Trophoblast cell (in vitro differentiated cells and primary cell): ENCODE data around the gene PCDHA8.

Experiments used
- DNase-seq, 2 donors: peaks; one replicate each; pipeline ENCODE4 v3.0.0-alpha.2; 2016
- H2AFZ ChIP-seq: 2 replicates; pipeline ENCODE4 v1.6.1; 2013; ENCODE audit warnings: low read length, moderate library complexity, mild to moderate bottlenecking; ENCODE audit not compliant: insufficient read depth, poor library complexity
- H2AK5ac ChIP-seq: 2 replicates; pipeline ENCODE4 v1.6.1; 2013; ENCODE audit warnings: mild to moderate bottlenecking, low read length
- H2BK120ac ChIP-seq: 2 replicates; pipeline ENCODE4 v1.6.1; 2013; ENCODE audit warnings: low read length, mild to moderate bottlenecking, moderate library complexity; ENCODE audit not compliant: insufficient read depth, poor library complexity
- H2BK12ac ChIP-seq: 2 replicates; pipeline ENCODE4 v1.6.1; 2013; ENCODE audit warnings: mild to moderate bottlenecking, low read length, moderate library complexity
- H2BK5ac ChIP-seq: 2 replicates; pipeline ENCODE4 v1.6.1; 2013; ENCODE audit warnings: low read length, low read depth, moderate library complexity, mild to moderate bottlenecking; ENCODE audit not compliant: poor library complexity
- H3K14ac ChIP-seq: 2 replicates; pipeline ENCODE4 v1.6.1; 2013; ENCODE audit warnings: mild to moderate bottlenecking, low read length
- H3K18ac ChIP-seq: 2 replicates; pipeline ENCODE4 v1.6.1; 2013; ENCODE audit warnings: mild to moderate bottlenecking, low read length
- H3K23ac ChIP-seq: 2 replicates; pipeline ENCODE4 v1.6.1; 2013; ENCODE audit warnings: low read length
- H3K27ac ChIP-seq: 2 replicates; pipeline ENCODE4 v1.5.1; 2013; ENCODE audit warnings: low read depth, mild to moderate bottlenecking, inconsistent platforms, low read length, moderate library complexity
- H3K27me3 ChIP-seq: 2 replicates; pipeline ENCODE4 v1.6.1; 2013; ENCODE audit warnings: inconsistent platforms, mild to moderate bottlenecking, low read length, moderate library complexity; ENCODE audit not compliant: insufficient read depth
- H3K36me3 ChIP-seq, 2 experiments: 1 replicate in 1 of 2; 2 replicates in 1 of 2; pipeline ENCODE4 v1.6.1; 2013; ENCODE audit warnings: low read length in 2 of 2, mild to moderate bottlenecking in 2 of 2, moderate library complexity in 1 of 2; ENCODE audit not compliant: insufficient read depth in 2 of 2, control insufficient read depth in 1 of 2
- H3K4ac ChIP-seq: 2 replicates; pipeline ENCODE4 v1.6.1; 2013; ENCODE audit warnings: low read depth, mild to moderate bottlenecking, low read length, moderate library complexity
- H3K4me1 ChIP-seq, 2 experiments: 1 replicate in 1 of 2; 2 replicates in 1 of 2; pipeline ENCODE4 v1.6.1; 2013; ENCODE audit warnings: low read length in 2 of 2, mild to moderate bottlenecking in 2 of 2, moderate library complexity in 1 of 2; ENCODE audit not compliant: insufficient read depth in 2 of 2, control insufficient read depth in 1 of 2
- H3K4me2 ChIP-seq: 2 replicates; pipeline ENCODE4 v1.6.1; 2013; ENCODE audit warnings: inconsistent platforms, mild to moderate bottlenecking, low read length, moderate library complexity
- H3K4me3 ChIP-seq: 2 replicates; pipeline ENCODE4 v1.5.1; 2013; ENCODE audit warnings: mild to moderate bottlenecking, low read depth, low read length, inconsistent platforms
- H3K79me1 ChIP-seq: one replicate; pipeline ENCODE4 v1.6.1; 2013; ENCODE audit warnings: low read length
- H3K79me2 ChIP-seq: 2 replicates; pipeline ENCODE4 v1.6.1; 2013; ENCODE audit warnings: low read length, mild to moderate bottlenecking; ENCODE audit not compliant: control insufficient read depth, insufficient read depth, poor library complexity
- H3K9ac ChIP-seq: 2 replicates; pipeline ENCODE4 v1.6.1; 2013; ENCODE audit warnings: mild to moderate bottlenecking, low read length
- H3K9me3 ChIP-seq: 2 replicates; pipeline ENCODE4 v1.6.1; 2013; ENCODE audit warnings: low read depth, mild to moderate bottlenecking, control low read depth, inconsistent platforms, low read length; ENCODE audit not compliant: insufficient read depth
- H4K12ac ChIP-seq: 2 replicates; pipeline ENCODE4 v1.6.1; 2013; ENCODE audit warnings: low read depth, mild to moderate bottlenecking, low read length, moderate library complexity
- H4K8ac ChIP-seq: 2 replicates; pipeline ENCODE4 v1.6.1; 2013; ENCODE audit warnings: low read depth, mild to moderate bottlenecking, low read length, moderate library complexity
- H4K91ac ChIP-seq: one replicate; pipeline ENCODE4 v1.6.1; 2013; ENCODE audit warnings: low read depth, mild to moderate bottlenecking, low read length, moderate library complexity
- WGBS: extraction: QIAGEN DNeasy Blood & Tissue Kit; methylation state at CpG from one replicate; pipeline ENCODE4 v1.1.7; 2013; ENCODE audit warnings: missing lambda C conversion rate; ENCODE audit not compliant: insufficient read length, insufficient coverage; ENCODE audit errors: extremely low coverage; 5-methylcytosine and 5-hydroxymethylcytosine counted together

The PCDHA8 gene

DNA sequence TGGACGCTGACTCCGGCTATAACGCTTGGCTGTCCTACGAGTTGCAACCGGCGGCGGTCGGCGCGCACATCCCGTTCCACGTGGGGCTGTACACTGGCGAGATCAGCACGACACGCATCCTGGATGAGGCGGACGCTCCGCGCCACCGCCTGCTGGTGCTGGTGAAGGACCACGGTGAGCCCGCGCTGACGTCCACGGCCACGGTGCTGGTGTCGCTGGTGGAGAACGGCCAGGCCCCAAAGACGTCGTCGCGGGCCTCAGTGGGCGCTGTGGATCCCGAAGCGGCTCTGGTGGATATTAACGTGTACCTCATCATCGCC lies 36.2 kb downstream of the PCDHA8 start:
- Histone ChIP-seq H3K79me1 (no peaks in the 10 kb centered on the region), H3K79me2 (peaks cover 2% of the 10 kb centered on the region), H3K23ac (no peak overlapping the region), H3K9me3 (peaks cover 6% of the 10 kb centered on the region), H3K4me2 (no peak overlapping the region), H4K91ac (no peak overlapping the region), H2BK12ac (no peak overlapping the region), H3K18ac (no peak overlapping the region), H2BK5ac (no peak overlapping the region), H3K4ac (no peak overlapping the region), H4K8ac (no peak overlapping the region), H3K4me3 (no peak overlapping the region), H2AFZ (no peak overlapping the region), H3K27me3 (no peaks in the 10 kb centered on the region), H4K12ac (no peak overlapping the region), H3K4me1 (no peaks in the 10 kb centered on the region), H3K36me3 (peaks cover 8 to 10% of the 10 kb centered on the region in 2 experiments), H3K14ac (no peak overlapping the region), H2BK120ac (no peak overlapping the region), H3K27ac (no peak overlapping the region), H2AK5ac (no peak overlapping the region), H3K9ac (no peak overlapping the region)
- DNase-seq, result no peak
- WGBS, result no CpG with 5 or more reads among the region's 37 CpGs

DNA sequence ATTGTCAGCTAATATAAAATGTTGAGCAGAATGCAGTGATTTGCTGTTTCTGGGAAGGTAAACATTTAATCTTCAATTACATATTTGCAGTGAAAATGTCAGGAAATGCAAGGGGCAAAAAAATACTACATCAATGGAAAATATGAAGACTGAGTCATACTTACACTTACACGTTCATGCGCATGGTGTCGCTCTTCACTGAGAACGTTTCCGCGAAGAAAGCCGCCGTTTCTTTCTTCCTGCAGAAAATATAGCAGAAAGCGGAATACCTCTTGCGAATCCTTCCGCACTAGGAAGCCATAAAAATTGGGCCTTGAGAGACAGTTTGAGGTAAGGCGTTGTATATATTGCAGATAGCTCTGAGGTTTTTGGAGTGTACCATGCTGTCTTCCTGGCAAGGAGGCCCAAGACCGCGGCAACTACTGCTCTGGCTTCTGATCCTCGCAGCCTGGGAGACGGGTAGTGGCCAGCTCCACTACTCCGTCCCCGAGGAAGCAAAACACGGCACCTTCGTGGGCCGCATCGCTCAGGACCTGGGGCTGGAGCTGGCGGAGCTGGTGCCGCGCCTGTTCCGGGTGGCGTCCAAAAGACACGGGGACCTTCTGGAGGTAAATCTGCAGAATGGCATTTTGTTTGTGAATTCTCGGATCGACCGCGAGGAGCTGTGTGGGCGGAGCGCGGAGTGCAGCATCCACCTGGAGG lies 41.1 kb downstream of the PCDHA8 start, which contains the start of gene PCDHA13:
PCDHA13 (plus strand) TSS at position 236 of the 702 bp plus-strand sequence; CDS start at position 381, 145 bp downstream.
- no peak within 1 kb of the TSS for H3K4me3 ChIP-seq
- H3K14ac ChIP-seq, result no peak within 1 kb of the TSS
- H3K79me1 ChIP-seq, result no peaks in the 10 kb centered on the region
- H3K4me1 ChIP-seq, result no peaks in the 10 kb centered on the region
- no peak within 1 kb of the TSS for H2AK5ac ChIP-seq
- peaks cover 2% of the 10 kb centered on the region for H3K9me3 ChIP-seq
- no peak for DNase-seq
- no peak within 1 kb of the TSS for H3K9ac ChIP-seq
- H3K4me2 ChIP-seq, result no peak within 1 kb of the TSS
- H2BK12ac ChIP-seq, result no peak within 1 kb of the TSS
- H2BK120ac ChIP-seq, result no peak within 1 kb of the TSS
- no peak within 1 kb of the TSS for H3K23ac ChIP-seq
- no peaks in the 10 kb centered on the region for H3K79me2 ChIP-seq
- peaks cover 6 to 14% of the 10 kb centered on the region in 2 experiments for H3K36me3 ChIP-seq
- H4K12ac ChIP-seq, result no peak within 1 kb of the TSS
- H3K18ac ChIP-seq, result no peak within 1 kb of the TSS
- no peak within 1 kb of the TSS for H2BK5ac ChIP-seq
- H3K27ac ChIP-seq, result no peak within 1 kb of the TSS
- no peak within 1 kb of the TSS for H2AFZ ChIP-seq
- H4K91ac ChIP-seq, result no peak within 1 kb of the TSS
- no peak within 1 kb of the TSS for H3K4ac ChIP-seq
- H3K27me3 ChIP-seq, result no peaks in the 10 kb centered on the region
- no peak within 1 kb of the TSS for H4K8ac ChIP-seq
- no CpG with 5 or more reads among the region's 35 CpGs for WGBS

DNA sequence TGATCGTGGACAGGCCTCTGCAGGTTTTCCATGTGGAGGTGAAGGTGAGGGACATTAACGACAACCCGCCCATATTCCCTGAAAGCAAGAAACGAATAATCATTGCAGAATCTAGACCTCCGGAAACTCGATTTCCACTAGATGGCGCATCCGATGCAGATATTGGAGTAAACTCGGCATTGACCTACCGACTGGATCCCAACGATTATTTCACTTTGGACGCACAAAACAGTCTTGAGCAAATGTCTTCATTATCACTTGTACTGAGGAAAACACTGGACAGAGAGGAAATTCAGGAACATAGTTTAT lies 41.6 kb downstream of the PCDHA8 start:
- Histone ChIP-seq H3K4me2 (no peak overlapping the region), H2BK5ac (no peak overlapping the region), H3K23ac (no peak overlapping the region), H3K36me3 (peaks cover under 1 to 9% of the 10 kb centered on the region in 2 experiments), H3K27me3 (no peaks in the 10 kb centered on the region), H3K4me1 (no peaks in the 10 kb centered on the region), H4K91ac (no peak overlapping the region), H3K14ac (no peak overlapping the region), H2BK12ac (no peak overlapping the region), H2AFZ (no peak overlapping the region), H3K79me1 (no peaks in the 10 kb centered on the region), H2AK5ac (no peak overlapping the region), H4K8ac (no peak overlapping the region), H4K12ac (no peak overlapping the region), H3K4me3 (no peak overlapping the region), H3K27ac (no peak overlapping the region), H3K4ac (no peak overlapping the region), H3K9ac (no peak overlapping the region), H3K9me3 (peaks cover 2% of the 10 kb centered on the region), H3K18ac (no peak overlapping the region), H3K79me2 (no peaks in the 10 kb centered on the region), H2BK120ac (no peak overlapping the region)
- WGBS, result no CpG with 5 or more reads among the region's 12 CpGs
- no peak for DNase-seq

DNA sequence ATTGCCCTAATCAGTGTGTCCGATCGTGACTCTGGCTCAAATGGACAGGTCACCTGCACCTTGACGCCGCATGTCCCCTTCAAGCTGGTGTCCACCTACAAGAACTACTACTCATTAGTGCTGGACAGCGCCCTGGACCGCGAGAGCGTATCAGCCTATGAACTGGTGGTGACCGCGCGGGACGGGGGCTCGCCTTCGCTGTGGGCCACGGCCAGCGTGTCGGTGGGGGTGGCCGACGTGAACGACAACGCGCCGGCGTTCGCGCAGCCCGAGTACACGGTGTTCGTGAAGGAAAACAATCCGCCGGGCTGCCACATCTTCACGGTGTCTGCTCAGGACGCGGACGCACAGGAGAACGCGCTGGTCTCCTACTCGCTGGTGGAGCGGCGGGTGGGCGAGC lies 42.4 kb downstream of the PCDHA8 start:
- Histone ChIP-seq H4K12ac (no peak overlapping the region), H3K9ac (no peak overlapping the region), H2BK5ac (no peak overlapping the region), H3K23ac (no peak overlapping the region), H3K79me2 (no peaks in the 10 kb centered on the region), H3K4me1 (no peaks in the 10 kb centered on the region), H3K14ac (no peak overlapping the region), H3K79me1 (no peaks in the 10 kb centered on the region), H2BK120ac (no peak overlapping the region), H3K4me2 (no peak overlapping the region), H3K4me3 (no peak overlapping the region), H2AFZ (no peak overlapping the region), H3K9me3 (peaks cover 2% of the 10 kb centered on the region), H4K91ac (no peak overlapping the region), H3K4ac (no peak overlapping the region), H3K36me3 (peaks cover 0 to 9% of the 10 kb centered on the region in 2 experiments), H3K27ac (no peak overlapping the region), H4K8ac (no peak overlapping the region), H2AK5ac (no peak overlapping the region), H2BK12ac (no peak overlapping the region), H3K27me3 (no peaks in the 10 kb centered on the region), H3K18ac (no peak overlapping the region)
- DNase-seq, result no peak
- WGBS, result no CpG with 5 or more reads among the region's 41 CpGs
